NB4 (cell line): ENCODE measurements around the gene C10orf95.

Source experiments
- DNase-seq: peaks from one replicate; pipeline ENCODE4 v3.0.0; 2010; ENCODE audit warnings: low read depth
- H3K4me3 ChIP-seq: one replicate; pipeline ENCODE4 v1.5.1; 2011; ENCODE audit warnings: mild to moderate bottlenecking, low read depth, low read length, moderate library complexity
- CTCF ChIP-seq: IDR thresholded peaks from one replicate; pipeline ENCODE4 v1.5.1; 2012; ENCODE audit warnings: low read depth, low read length
- MAX ChIP-seq: IDR thresholded peaks from 2 replicates; pipeline ENCODE4 v1.6.1; 2011; ENCODE audit warnings: low read depth, low read length
- MYC ChIP-seq: IDR thresholded peaks from 2 replicates; pipeline ENCODE4 v1.6.1; 2011; ENCODE audit warnings: low read depth, low read length
- POLR2A ChIP-seq: IDR thresholded peaks from 2 replicates; pipeline ENCODE4 v1.6.1; 2011; ENCODE audit warnings: mild to moderate bottlenecking; ENCODE audit not compliant: insufficient read length; ENCODE audit errors: extremely low read depth

C10orf95 gene

GRCh38 chr10:102404361-102405107, 46.8 kb downstream of the C10orf95 start:
- H3K4me3 ChIP-seq: no peak overlapping the region
- no peak for DNase-seq
- TF ChIP-seq MAX (no peak), MYC (no peak), POLR2A (no peak), CTCF (no peak)

GRCh38 chr10:102403115-102403514, 48.2 kb downstream of the C10orf95 start:
- TF ChIP-seq CTCF (no peak), MAX (no peak), MYC (no peak), POLR2A (no peak)
- no peak overlapping the region for H3K4me3 ChIP-seq
- DNase-seq: no peak

GRCh38 chr10:102402512-102402896, 48.8 kb downstream of the C10orf95 start:
- DNase-seq: no peak
- TF ChIP-seq MAX: no peak
- no peak for TF ChIP-seq CTCF
- no peak for TF ChIP-seq POLR2A
- TF ChIP-seq MYC: no peak
- H3K4me3 ChIP-seq: no peak overlapping the region

GRCh38 chr10:102401735-102402511, 49.4 kb downstream of the C10orf95 start:
- H3K4me3 ChIP-seq: no peak overlapping the region
- TF ChIP-seq POLR2A (no peak), MAX (no peak), CTCF (no peak), MYC (no peak)
- DNase-seq: no peak

GRCh38 chr10:102401342-102401654, 50.0 kb downstream of the C10orf95 start:
- TF ChIP-seq MYC: no peak
- no peak for TF ChIP-seq CTCF
- TF ChIP-seq POLR2A: no peak
- no peak for TF ChIP-seq MAX
- DNase-seq: no peak
- no peak overlapping the region for H3K4me3 ChIP-seq
